HepG2 (cell line): ENCODE measurements around the gene TMEM41B. TPM values are rescaled to one million over a fixed set of nuclear protein-coding genes. Genes with fewer than 3 reads are reported as not detected.

Experiments
- ATAC-seq: fragments of 200-7000 bp; cut with Tn5 transposase; 3 replicates; pipeline ENCODE4 v1.9.1; 2020; ENCODE audit warnings: mild to moderate bottlenecking, moderate library complexity
- BruUV-seq: library from RNA; stranded (reverse); fragments of 400-500 nt; replicated peaks from 2 replicates; lab custom pipeline; 2021; lab: Mats Ljungman, UMichigan
- CTCF ChIA-PET: fragments of 300-600 bp; formaldehyde crosslinking; extraction: SDS; loops from one replicate; lab custom pipeline; 2021; ENCODE audit warnings: low total read pairs, inconsistent platforms, low intra/inter-chr PET ratio; lab: Yijun Ruan, JAX
- POLR2A ChIA-PET: fragments of 350-600 bp; sonication (Branson Sonifier 250); formaldehyde crosslinking; loops from one replicate; lab custom pipeline; 2020; ENCODE audit warnings: antibody characterized with exemption, inconsistent platforms; lab: Yijun Ruan, JAX
- DNase-seq: peaks from one replicate; pipeline ENCODE4 v3.0.0-alpha.2; 2015; ENCODE audit warnings: low spot score
- FAIRE-seq: peaks from 3 replicates; lab custom pipeline; 2011; peaks lifted over from hg19 to GRCh38; lab: Jason Lieb, UNC
- H2AFZ ChIP-seq: one replicate; pipeline ENCODE4 v1.6.1; 2011; ENCODE audit warnings: low read length, inconsistent platforms
- H3K27ac ChIP-seq: fragments of 300-600 bp; 3 replicates; pipeline ENCODE4 v1.8.0; 2011; ENCODE audit warnings: mixed run types, mild to moderate bottlenecking, mixed read lengths, low read length, inconsistent platforms; ENCODE audit not compliant: insufficient read depth; ENCODE audit errors: extremely low read length
- H3K27me3 ChIP-seq, 2 experiments: fragments of 200-600 bp in 1 of 2; 2 replicates in 1 of 2; 3 replicates in 1 of 2; pipeline versions ENCODE4 v1.6.0 to v1.8.0; 2011; ENCODE audit warnings: low read length in 2 of 2, mild to moderate bottlenecking in 2 of 2, moderate library complexity in 2 of 2, inconsistent platforms in 1 of 2; ENCODE audit not compliant: insufficient read depth in 2 of 2, control insufficient read depth in 1 of 2
- H3K36me3 ChIP-seq, 2 experiments: fragments of 200-600 bp in 1 of 2; replicated peaks in 1 of 2; 2 replicates in 1 of 2; 3 replicates in 1 of 2; pipeline versions ENCODE4 v1.5.1 to v1.8.0; 2011; ENCODE audit warnings: low read length in 2 of 2, inconsistent platforms in 1 of 2; ENCODE audit not compliant: insufficient read depth in 2 of 2, control insufficient read depth in 1 of 2
- H3K4me1 ChIP-seq: 2 replicates; pipeline ENCODE4 v1.5.1; 2012; ENCODE audit warnings: low read length, inconsistent platforms; ENCODE audit not compliant: insufficient read depth
- H3K4me2 ChIP-seq: 2 replicates; pipeline ENCODE4 v1.6.0; 2011; ENCODE audit warnings: low read depth, low read length, inconsistent platforms
- H3K4me3 ChIP-seq, 3 experiments: fragments of 200-600 bp in 1 of 3; sonication (generic), shearing (Covaris generic) in 1 of 3; replicated peaks in 1 of 3; 2 replicates each; pipeline ENCODE4 v1.5.1; 2011 to 2016; ENCODE audit warnings: low read length in 3 of 3, inconsistent platforms in 2 of 3, low read depth in 2 of 3, mild to moderate bottlenecking in 2 of 3, control low read depth in 1 of 3, mixed read lengths in 1 of 3; ENCODE audit not compliant: insufficient read depth in 1 of 3
- H3K79me2 ChIP-seq: one replicate; pipeline ENCODE4 v1.6.1; 2011; ENCODE audit warnings: low read length, inconsistent platforms; ENCODE audit not compliant: insufficient read depth
- H3K9ac ChIP-seq: 2 replicates; pipeline ENCODE4 v1.6.0; 2011; ENCODE audit warnings: mild to moderate bottlenecking, low read depth, low read length, inconsistent platforms; ENCODE audit not compliant: insufficient read depth
- H3K9me3 ChIP-seq: 2 replicates; pipeline ENCODE4 v1.5.1; 2012; ENCODE audit warnings: mild to moderate bottlenecking, low read length
- H4K20me1 ChIP-seq: 2 replicates; pipeline ENCODE4 v1.6.0; 2011; ENCODE audit warnings: inconsistent platforms, mild to moderate bottlenecking, low read length, moderate library complexity; ENCODE audit not compliant: insufficient read depth
- DMTF1 ChIP-seq: sonication (generic); formaldehyde crosslinking; IDR thresholded peaks from 2 replicates; pipeline ENCODE4 v1.4.0; 2020; ENCODE audit warnings: mild to moderate bottlenecking, missing genetic modification reagents
- MEF2D ChIP-seq: sonication (generic); formaldehyde crosslinking; IDR thresholded peaks from 2 replicates; pipeline ENCODE4 v1.5.1; 2020; ENCODE audit warnings: mild to moderate bottlenecking, missing genetic modification reagents
- NR2F2 ChIP-seq: IDR thresholded peaks from 2 replicates; pipeline ENCODE4 v1.6.1; 2012; ENCODE audit warnings: low read depth, inconsistent platforms, borderline replicate concordance
- PLSCR1 ChIP-seq: sonication (generic); formaldehyde crosslinking; IDR thresholded peaks from 2 replicates; pipeline ENCODE4 v1.5.0; 2020; ENCODE audit warnings: missing genetic modification reagents, mild to moderate bottlenecking, borderline replicate concordance
- SMARCC2 ChIP-seq: fragments of 450-650 bp; IDR thresholded peaks from 2 replicates; pipeline ENCODE4 v1.6.1; 2017; ENCODE audit warnings: antibody characterized with exemption, mild to moderate bottlenecking
- ZIK1 ChIP-seq: sonication (generic); formaldehyde crosslinking; IDR thresholded peaks from 2 replicates; pipeline ENCODE4 v1.5.0; 2020; ENCODE audit warnings: mild to moderate bottlenecking, low read depth, missing genetic modification reagents, borderline replicate concordance
- ZMYM4 ChIP-seq: sonication (generic); formaldehyde crosslinking; IDR thresholded peaks from 2 replicates; pipeline ENCODE4 v1.8.1; 2023; ENCODE audit warnings: mild to moderate bottlenecking, missing genetic modification reagents
- ZNF772 ChIP-seq: sonication (generic); formaldehyde crosslinking; IDR thresholded peaks from 2 replicates; pipeline ENCODE4 v1.5.0; 2020; ENCODE audit warnings: mild to moderate bottlenecking, missing genetic modification reagents
- WGBS: methylation state at CpG from one replicate; pipeline ENCODE4 v1.1.6; 2017; ENCODE audit warnings: low lambda C conversion rate; 5-methylcytosine and 5-hydroxymethylcytosine counted together
- in situ Hi-C: cut with HindIII; loops from 2 replicates; pipeline ENCODE4 v1.10.0; 2017; ENCODE audit warnings: low pct_unique_long_range_greater_than_20kb; ENCODE audit not compliant: extremely low pct_ligation_motif_present
- intact Hi-C: fragments of 100-400 bp; cut with micrococcal nuclease; formaldehyde crosslinking; loops from one replicate; pipeline ENCODE4 v1.10.0; 2022; ENCODE audit not compliant: unreplicated experiment
- polyA plus RNA-seq, 8 experiments: library from polyadenylated mRNA; depleted of rRNA in 3 of 8; stranded (reverse) in 7 of 8; unstranded in 1 of 8; fragments of >200 nt; fragmentation: Illumina TruSeq in 4 of 8; extraction: Trizol in 4 of 8; gene quantifications; 2 replicates each; pipeline versions ENCODE4 v1.2.1 to v1.2.3, GENCODE V29; 2011 to 2016; ENCODE audit warnings: low read depth in 4 of 8, missing spikeins in 1 of 8, mixed read lengths in 1 of 8; ENCODE audit not compliant: insufficient read depth in 1 of 8
- total RNA-seq, 5 experiments: library from RNA; depleted of rRNA; stranded (reverse); fragments of >200 nt; fragmentation: Illumina TruSeq; extraction: Trizol; gene quantifications; 2 replicates each; pipeline ENCODE4 v1.2.3, GENCODE V29; 2016; ENCODE audit warnings: low read depth in 1 of 5
- TF ChIP-seq, protein P1 (sequence below): sonication (generic); formaldehyde crosslinking; IDR thresholded peaks from 2 replicates; pipeline ENCODE4 v1.8.0; 2023; ENCODE audit warnings: mild to moderate bottlenecking, missing genetic modification reagents
- TF ChIP-seq, protein P2 (sequence below): sonication (generic); formaldehyde crosslinking; IDR thresholded peaks from 2 replicates; pipeline ENCODE4 v1.9.0; 2021; ENCODE audit warnings: missing genetic modification reagents, borderline replicate concordance

TMEM41B gene
- total and polyA plus RNA-seq, 2 of the 13 experiments (the other 11 are each of a cell fraction or from before 2014, with no cell fraction given), result 36.8 to 48.1 TPM

GRCh38 chr11:9253086-9253485, 61.3 kb downstream of the TMEM41B start:
- Histone ChIP-seq H3K4me1 (peaks cover 11% of the 10 kb centered on the region), H3K79me2 (peaks cover 78% of the 10 kb centered on the region), H3K9ac (no peak overlapping the region), H3K9me3 (no peaks in the 10 kb centered on the region), H3K36me3 (peaks cover 2 to 3% of the 10 kb centered on the region in 2 experiments; a peak in 1 of 5 replicates), H3K27ac (no peak overlapping the region), H3K4me2 (no peak overlapping the region), H2AFZ (no peak overlapping the region), H3K4me3 (no peak overlapping the region), H3K27me3 (no peaks in the 10 kb centered on the region), H4K20me1 (peaks cover 23% of the 10 kb centered on the region; the same call in 1 of the 2 replicates)
- ChIA-PET POLR2A (no interaction called here), CTCF (no interaction called here)
- ATAC-seq, result no peak
- intact Hi-C loops (no loop called here), in situ Hi-C loops (no loop called here)
- no peak for FAIRE-seq
- 99% methylated on average over 3 of the region's 3 CpGs for WGBS
- BruUV-seq, result no TSS peak
- TF ChIP-seq MEF2D (CRISPR knock-in tag) (no peak), ZIK1 (no peak), DMTF1 (no peak), PLSCR1 (no peak), NR2F2 (no peak), ZMYM4 (CRISPR knock-in tag) (no peak), SMARCC2 (no peak), ZNF772 (CRISPR knock-in tag) (no peak)
- TF ChIP-seq, protein P1, sequence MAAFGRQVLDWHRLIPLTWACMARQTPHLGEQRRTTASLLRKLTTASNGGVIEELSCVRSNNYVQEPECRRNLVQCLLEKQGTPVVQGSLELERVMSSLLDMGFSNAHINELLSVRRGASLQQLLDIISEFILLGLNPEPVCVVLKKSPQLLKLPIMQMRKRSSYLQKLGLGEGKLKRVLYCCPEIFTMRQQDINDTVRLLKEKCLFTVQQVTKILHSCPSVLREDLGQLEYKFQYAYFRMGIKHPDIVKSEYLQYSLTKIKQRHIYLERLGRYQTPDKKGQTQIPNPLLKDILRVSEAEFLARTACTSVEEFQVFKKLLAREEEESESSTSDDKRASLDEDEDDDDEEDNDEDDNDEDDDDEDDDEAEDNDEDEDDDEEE (CRISPR knock-in tag), result no peak
- TF ChIP-seq, protein P2, sequence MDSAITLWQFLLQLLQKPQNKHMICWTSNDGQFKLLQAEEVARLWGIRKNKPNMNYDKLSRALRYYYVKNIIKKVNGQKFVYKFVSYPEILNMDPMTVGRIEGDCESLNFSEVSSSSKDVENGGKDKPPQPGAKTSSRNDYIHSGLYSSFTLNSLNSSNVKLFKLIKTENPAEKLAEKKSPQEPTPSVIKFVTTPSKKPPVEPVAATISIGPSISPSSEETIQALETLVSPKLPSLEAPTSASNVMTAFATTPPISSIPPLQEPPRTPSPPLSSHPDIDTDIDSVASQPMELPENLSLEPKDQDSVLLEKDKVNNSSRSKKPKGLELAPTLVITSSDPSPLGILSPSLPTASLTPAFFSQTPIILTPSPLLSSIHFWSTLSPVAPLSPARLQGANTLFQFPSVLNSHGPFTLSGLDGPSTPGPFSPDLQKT (CRISPR knock-in tag), result no peak
- DNase-seq, result no peak
